ENCODE results near the gene TBXA2R.

The TBXA2R gene

DNA sequence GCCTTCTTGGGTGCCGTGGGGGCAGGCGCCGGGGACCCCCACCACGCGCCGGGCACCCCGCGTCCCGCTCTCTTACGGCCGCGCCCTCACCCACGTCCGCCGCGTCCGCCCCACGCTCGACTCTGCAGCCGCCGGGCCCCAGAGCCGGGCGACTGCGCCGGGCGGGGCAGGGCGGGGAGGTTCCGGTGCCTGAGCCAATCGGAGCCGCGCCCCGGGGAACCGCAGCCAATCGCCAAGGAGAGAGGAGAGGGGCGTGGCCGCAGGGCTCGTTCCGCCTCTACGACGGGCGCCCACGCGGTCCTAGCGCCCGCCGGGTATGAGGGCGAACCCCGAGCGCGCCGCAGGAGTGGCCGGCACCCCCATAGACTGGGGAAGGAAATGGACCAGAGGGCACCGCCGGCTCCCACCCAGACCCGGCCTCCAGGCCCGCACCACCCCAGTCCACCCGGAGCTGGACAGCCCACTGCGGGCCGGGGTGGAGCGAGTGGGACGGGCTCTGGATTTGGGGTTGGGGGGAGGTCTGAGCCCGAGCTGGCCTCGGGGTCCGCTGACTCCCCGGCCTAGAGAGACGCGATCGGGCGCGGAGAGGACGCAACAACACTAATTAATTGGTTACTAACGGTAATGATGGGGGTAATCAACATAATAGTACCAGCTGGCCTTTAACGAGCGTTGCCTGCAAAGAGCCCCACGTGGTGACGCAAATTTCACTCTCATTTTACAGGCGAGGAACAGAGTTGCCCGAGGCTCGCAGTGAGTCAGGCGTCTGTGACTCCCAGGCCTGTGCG, 49.0 kb downstream of the TBXA2R start, which contains the start of gene MFSD12:
MFSD12 (minus strand) TSS at position 126 of the 788 bp plus-strand sequence. CDS start 183 bp downstream, outside the sequence.
- no peaks in the 10 kb centered on the region for H3K9me3 ChIP-seq (ENCODE audit: control insufficient read depth, low read length)
- peak within 1 kb of the TSS; percentile 76 for H3K4me3 ChIP-seq (ENCODE audit: extremely low read depth, insufficient read depth, low read length, poor library complexity, severe bottlenecking)
- H3K4me1 ChIP-seq (ENCODE audit: control insufficient read depth, insufficient read depth, low read length, poor library complexity, severe bottlenecking) = peaks cover 19% of the 10 kb centered on the region
- H3K27ac ChIP-seq (ENCODE audit: low read depth, low read length, severe bottlenecking) = peak within 1 kb of the TSS; percentile 67
- peaks cover 7% of the 10 kb centered on the region for H3K36me3 ChIP-seq (ENCODE audit: control insufficient read depth, insufficient read depth, low read length)
- 1% methylated on average over 57 to 61 of the region's 81 CpGs for WGBS, 2 experiments (ENCODE audit: insufficient coverage in 2 of 2)

DNA sequence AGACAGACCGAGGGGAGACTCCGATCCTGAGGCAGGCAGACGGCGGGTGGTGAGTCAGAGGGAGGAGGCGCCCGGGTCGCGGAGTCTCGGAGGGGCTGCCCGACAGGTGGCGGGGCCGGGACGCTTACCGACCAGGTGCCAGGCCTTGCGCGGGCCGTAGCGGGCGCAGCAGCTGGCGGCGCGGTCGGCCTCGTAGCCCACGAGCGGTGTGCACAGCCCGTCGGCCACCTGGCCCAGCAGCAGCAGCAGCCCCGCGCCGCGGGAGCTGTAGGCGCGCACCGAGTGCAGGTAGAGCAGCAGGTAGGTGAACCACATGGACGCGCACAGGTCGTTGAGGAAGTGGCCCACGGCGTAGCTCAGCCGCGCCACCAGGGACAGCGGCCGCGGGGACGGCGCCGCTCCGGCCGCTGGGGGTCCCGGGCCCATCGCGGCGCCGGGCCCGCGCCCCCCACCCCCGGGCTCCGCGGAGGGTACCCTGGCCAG, 49.7 kb downstream of the TBXA2R start:
- Histone ChIP-seq H3K4me3 (ENCODE audit: extremely low read depth, insufficient read depth, low read length, poor library complexity, severe bottlenecking) (peak overlapping the region; percentile 76), H3K9me3 (ENCODE audit: control insufficient read depth, low read length) (no peaks in the 10 kb centered on the region), H3K27ac (ENCODE audit: low read depth, low read length, severe bottlenecking) (no peak overlapping the region), H3K4me1 (ENCODE audit: control insufficient read depth, insufficient read depth, low read length, poor library complexity, severe bottlenecking) (peaks cover 20% of the 10 kb centered on the region), H3K36me3 (ENCODE audit: control insufficient read depth, insufficient read depth, low read length) (peaks cover 7% of the 10 kb centered on the region)
- WGBS, 2 experiments (ENCODE audit: insufficient coverage in 2 of 2) = 0% methylated on average over 39 to 60 of the region's 60 CpGs

- Histone ChIP-seq H3K27ac (ENCODE audit: low read depth, low read length, severe bottlenecking) (no peak overlapping the region), H3K9me3 (ENCODE audit: control insufficient read depth, low read length) (no peaks in the 10 kb centered on the region), H3K36me3 (ENCODE audit: control insufficient read depth, insufficient read depth, low read length) (peaks cover 10% of the 10 kb centered on the region), H3K4me3 (ENCODE audit: extremely low read depth, insufficient read depth, low read length, poor library complexity, severe bottlenecking) (peak overlapping the region; percentile 76), H3K4me1 (ENCODE audit: control insufficient read depth, insufficient read depth, low read length, poor library complexity, severe bottlenecking) (peaks cover 20% of the 10 kb centered on the region)
- WGBS, 2 experiments (ENCODE audit: insufficient coverage in 2 of 2) = 50 to 59% methylated on average over 8 to 9 of the region's 9 CpGs
Measured at GRCh38 chr19:3556423-3556977, 50.2 kb downstream of the TBXA2R start.

- H3K9me3 ChIP-seq (ENCODE audit: control insufficient read depth, low read length) = no peaks in the 10 kb centered on the region
- H3K4me3 ChIP-seq (ENCODE audit: extremely low read depth, insufficient read depth, low read length, poor library complexity, severe bottlenecking) = peak overlapping the region; percentile 76
Measured at GRCh38 chr19:3555653-3556422, 50.8 kb downstream of the TBXA2R start.

DNA sequence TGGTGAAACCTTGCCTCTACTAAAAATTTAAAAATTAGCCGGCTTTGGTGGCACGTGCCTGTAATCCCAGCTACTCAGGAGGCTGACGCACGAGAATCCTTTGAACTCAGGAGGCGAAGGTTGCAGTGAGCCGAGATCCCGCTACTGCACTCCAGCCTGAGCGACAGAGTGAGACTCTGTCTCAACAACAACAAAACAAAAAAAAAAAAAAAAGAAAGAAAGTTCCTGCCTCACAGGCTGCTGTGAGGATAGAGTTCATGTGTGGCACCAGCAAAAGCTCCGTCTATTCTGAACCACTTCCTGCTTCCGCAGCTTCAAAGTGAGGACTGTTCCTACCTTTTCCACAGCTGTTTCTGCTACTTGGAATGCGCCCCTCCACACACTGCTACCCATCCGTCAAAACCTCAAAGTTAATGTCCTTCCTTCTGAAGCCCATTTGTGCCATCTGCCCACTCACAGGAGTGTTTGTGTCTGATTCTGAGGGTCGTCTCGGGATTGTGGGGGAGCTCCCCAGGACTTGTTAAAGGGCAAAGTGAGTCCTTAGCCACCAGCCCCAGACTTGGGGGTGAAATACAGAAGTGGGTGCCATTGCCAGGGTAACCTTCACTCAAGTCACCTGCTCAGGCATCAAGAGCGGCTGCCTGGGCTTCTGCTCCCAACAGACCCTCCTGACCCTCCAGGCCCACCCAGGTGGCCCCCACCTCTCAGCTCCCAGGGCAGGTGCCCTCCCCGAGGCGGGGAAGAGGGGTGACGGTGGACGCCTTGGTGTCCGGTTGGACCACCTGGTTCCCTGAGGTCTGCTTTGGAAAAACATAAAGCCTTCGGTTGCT, 52.2 kb downstream of the TBXA2R start:
- peaks cover 18% of the 10 kb centered on the region for H3K4me1 ChIP-seq (ENCODE audit: control insufficient read depth, insufficient read depth, low read length, poor library complexity, severe bottlenecking)
- peaks cover 20% of the 10 kb centered on the region for H3K36me3 ChIP-seq (ENCODE audit: control insufficient read depth, insufficient read depth, low read length)
- 89 to 94% methylated on average over 12 to 15 of the region's 21 CpGs for WGBS, 2 experiments (ENCODE audit: insufficient coverage in 2 of 2)
- H3K27ac ChIP-seq (ENCODE audit: low read depth, low read length, severe bottlenecking) = no peak overlapping the region
- H3K4me3 ChIP-seq (ENCODE audit: extremely low read depth, insufficient read depth, low read length, poor library complexity, severe bottlenecking) = no peak overlapping the region
- no peaks in the 10 kb centered on the region for H3K9me3 ChIP-seq (ENCODE audit: control insufficient read depth, low read length)

More at GRCh38 chr19:3555653-3556422, 50.8 kb downstream of the TBXA2R start:
- H3K27ac ChIP-seq (ENCODE audit: low read depth, low read length, severe bottlenecking) = no peak overlapping the region
- peaks cover 17% of the 10 kb centered on the region for H3K36me3 ChIP-seq (ENCODE audit: control insufficient read depth, insufficient read depth, low read length)
- WGBS, 2 experiments (ENCODE audit: insufficient coverage in 2 of 2) = 86 to 88% methylated on average over 10 to 14 of the region's 15 CpGs
- peaks cover 20% of the 10 kb centered on the region for H3K4me1 ChIP-seq (ENCODE audit: control insufficient read depth, insufficient read depth, low read length, poor library complexity, severe bottlenecking)

GRCh38 chr19:3551792-3552095, 54.9 kb downstream of the TBXA2R start:
- Histone ChIP-seq H3K9me3 (ENCODE audit: control insufficient read depth, low read length) (no peaks in the 10 kb centered on the region), H3K4me1 (ENCODE audit: control insufficient read depth, insufficient read depth, low read length, poor library complexity, severe bottlenecking) (peaks cover 18% of the 10 kb centered on the region), H3K36me3 (ENCODE audit: control insufficient read depth, insufficient read depth, low read length) (peaks cover 39% of the 10 kb centered on the region), H3K4me3 (ENCODE audit: extremely low read depth, insufficient read depth, low read length, poor library complexity, severe bottlenecking) (no peak overlapping the region), H3K27ac (ENCODE audit: low read depth, low read length, severe bottlenecking) (no peak overlapping the region)
- 93 to 94% methylated on average over 8 to 9 of the region's 9 CpGs for WGBS, 2 experiments (ENCODE audit: insufficient coverage in 2 of 2)

GRCh38 chr19:3550947-3551791, 55.5 kb downstream of the TBXA2R start:
- peaks cover 44% of the 10 kb centered on the region for H3K36me3 ChIP-seq (ENCODE audit: control insufficient read depth, insufficient read depth, low read length)
- no peak overlapping the region for H3K27ac ChIP-seq (ENCODE audit: low read depth, low read length, severe bottlenecking)
- H3K9me3 ChIP-seq (ENCODE audit: control insufficient read depth, low read length) = no peaks in the 10 kb centered on the region
- no peak overlapping the region for H3K4me3 ChIP-seq (ENCODE audit: extremely low read depth, insufficient read depth, low read length, poor library complexity, severe bottlenecking)
- WGBS, 2 experiments (ENCODE audit: insufficient coverage in 2 of 2) = 96% methylated on average over 25 to 31 of the region's 34 CpGs
- peaks cover 13% of the 10 kb centered on the region for H3K4me1 ChIP-seq (ENCODE audit: control insufficient read depth, insufficient read depth, low read length, poor library complexity, severe bottlenecking)

DNA sequence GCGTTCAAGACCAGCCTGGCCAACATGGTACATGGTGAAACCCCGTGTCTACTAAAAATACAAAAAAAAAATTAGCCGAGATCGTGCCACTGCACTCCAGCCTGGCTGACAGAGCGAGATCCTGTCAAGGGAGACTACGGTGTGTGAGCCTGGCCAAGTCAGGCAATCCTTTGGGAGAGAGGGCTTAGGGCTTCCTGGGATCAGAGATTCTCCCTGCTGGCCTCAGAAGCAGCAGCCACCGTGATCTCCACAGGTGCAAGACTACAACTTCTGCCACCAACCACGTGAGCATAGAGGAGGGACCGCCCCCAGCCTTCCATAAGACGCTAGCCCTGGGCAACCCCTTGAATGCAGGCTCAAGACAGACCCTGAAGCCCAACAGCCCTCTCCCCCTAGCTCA, 56.9 kb downstream of the TBXA2R start:
- H3K9me3 ChIP-seq (ENCODE audit: control insufficient read depth, low read length) = no peaks in the 10 kb centered on the region
- WGBS, 2 experiments (ENCODE audit: insufficient coverage in 2 of 2) = 94 to 96% methylated on average over 7 to 9 of the region's 10 CpGs
- peaks cover 6% of the 10 kb centered on the region for H3K4me1 ChIP-seq (ENCODE audit: control insufficient read depth, insufficient read depth, low read length, poor library complexity, severe bottlenecking)
- H3K4me3 ChIP-seq (ENCODE audit: extremely low read depth, insufficient read depth, low read length, poor library complexity, severe bottlenecking) = no peak overlapping the region
- peaks cover 42% of the 10 kb centered on the region for H3K36me3 ChIP-seq (ENCODE audit: control insufficient read depth, insufficient read depth, low read length)
- H3K27ac ChIP-seq (ENCODE audit: low read depth, low read length, severe bottlenecking) = no peak overlapping the region

DNA sequence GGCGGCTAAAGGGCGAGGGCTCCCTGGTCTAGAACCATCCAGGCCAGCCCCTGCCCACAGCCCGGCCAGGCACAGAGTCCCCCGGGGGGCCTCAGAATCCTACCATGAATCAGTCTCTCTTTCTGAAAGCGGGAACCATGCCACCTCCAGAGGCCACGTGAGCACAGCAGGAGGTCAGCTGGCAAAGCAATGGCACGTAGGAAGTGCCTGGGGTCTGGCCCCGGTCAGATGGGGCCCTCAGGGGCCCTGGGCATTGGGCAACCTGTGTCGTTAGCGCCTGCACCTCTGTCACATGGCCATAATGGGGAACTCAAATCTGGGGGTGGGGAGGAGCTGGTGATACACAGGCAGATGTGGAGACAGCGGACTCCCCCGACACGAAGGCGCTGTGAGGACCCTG, 58.1 kb downstream of the TBXA2R start:
- no peak overlapping the region for H3K4me3 ChIP-seq (ENCODE audit: extremely low read depth, insufficient read depth, low read length, poor library complexity, severe bottlenecking)
- peaks cover 48% of the 10 kb centered on the region for H3K36me3 ChIP-seq (ENCODE audit: control insufficient read depth, insufficient read depth, low read length)
- peaks cover 6% of the 10 kb centered on the region for H3K4me1 ChIP-seq (ENCODE audit: control insufficient read depth, insufficient read depth, low read length, poor library complexity, severe bottlenecking)
- WGBS, 2 experiments (ENCODE audit: insufficient coverage in 2 of 2) = 92 to 93% methylated on average over 12 to 14 of the region's 14 CpGs
- no peak overlapping the region for H3K27ac ChIP-seq (ENCODE audit: low read depth, low read length, severe bottlenecking)
- H3K9me3 ChIP-seq (ENCODE audit: control insufficient read depth, low read length) = no peaks in the 10 kb centered on the region
